GM18511 (cell line): ENCODE data around the gene SNX8.

Experiments used
- ATAC-seq: cut with Tn5 transposase; IDR thresholded peaks from one replicate; pipeline ENCODE4 v1.9.1; 2021; ENCODE audit warnings: mild to moderate bottlenecking, moderate library complexity; ENCODE audit not compliant: unreplicated experiment

SNX8 gene

GRCh38 chr7:2224934-2225333 lies 89.3 kb downstream of the SNX8 start:
- no peak for ATAC-seq

- no peak for ATAC-seq
Observed at GRCh38 chr7:2224491-2224928, 89.7 kb downstream of the SNX8 start.

GRCh38 chr7:2223321-2223720 lies 90.9 kb downstream of the SNX8 start:
- no peak for ATAC-seq

GRCh38 chr7:2222516-2222915 lies 91.7 kb downstream of the SNX8 start:
- no peak for ATAC-seq

- ATAC-seq, result no peak
Observed at GRCh38 chr7:2220954-2221353, 93.3 kb downstream of the SNX8 start.

- no peak for ATAC-seq
Observed at GRCh38 chr7:2220506-2220905, 93.7 kb downstream of the SNX8 start.

GRCh38 chr7:2220030-2220429 lies 94.2 kb downstream of the SNX8 start:
- no peak for ATAC-seq

GRCh38 chr7:2219606-2220005 lies 94.6 kb downstream of the SNX8 start:
- no peak for ATAC-seq

GRCh38 chr7:2219136-2219535 lies 95.1 kb downstream of the SNX8 start:
- ATAC-seq, result no peak

- no peak for ATAC-seq
Observed at GRCh38 chr7:2218444-2218785, 95.8 kb downstream of the SNX8 start.

- no peak for ATAC-seq
Observed at GRCh38 chr7:2217716-2218443, 96.4 kb downstream of the SNX8 start.

GRCh38 chr7:2217206-2217605 lies 97.0 kb downstream of the SNX8 start:
- ATAC-seq, result no peak

- ATAC-seq, result no peak
Observed at GRCh38 chr7:2215851-2216250, 98.4 kb downstream of the SNX8 start.

GRCh38 chr7:2214636-2215035 lies 99.6 kb downstream of the SNX8 start:
- ATAC-seq, result no peak

- no peak for ATAC-seq
Observed at GRCh38 chr7:2213551-2214215, 100.6 kb downstream of the SNX8 start.

GRCh38 chr7:2212906-2213305 lies 101.3 kb downstream of the SNX8 start:
- ATAC-seq, result no peak

- no peak for ATAC-seq
Observed at GRCh38 chr7:2211926-2212325, 102.3 kb downstream of the SNX8 start.

GRCh38 chr7:2211259-2211880 lies 102.9 kb downstream of the SNX8 start:
- ATAC-seq, result no peak

GRCh38 chr7:2210551-2211258 lies 103.5 kb downstream of the SNX8 start:
- ATAC-seq, result no peak

- peak; percentile 20 for ATAC-seq
Observed at GRCh38 chr7:2209961-2210323, 104.3 kb downstream of the SNX8 start.

GRCh38 chr7:2209146-2209960 lies 104.9 kb downstream of the SNX8 start:
- peak; percentile 73 for ATAC-seq
